Brain microvascular endothelial cell (primary cell): Measurements from ENCODE around the gene STAT5B.

Experiments used
- DNase-seq: peaks from one replicate; pipeline ENCODE4 v3.0.0-alpha.2; 2020
- H3K27ac ChIP-seq: fragments of 250-450 bp; sonication (Bioruptor Pico); 2 replicates; pipeline ENCODE4 v1.5.1; 2020; ENCODE audit warnings: mild to moderate bottlenecking, moderate library complexity
- H3K27me3 ChIP-seq: fragments of 250-450 bp; sonication (Bioruptor Pico); replicated peaks from 2 replicates; pipeline ENCODE4 v1.5.1; 2020; ENCODE audit warnings: mild to moderate bottlenecking
- H3K36me3 ChIP-seq: fragments of 250-450 bp; sonication (Bioruptor Pico); replicated peaks from 2 replicates; pipeline ENCODE4 v1.5.1; 2020; ENCODE audit warnings: mild to moderate bottlenecking
- H3K4me3 ChIP-seq: 2 replicates; pipeline ENCODE4 v1.5.1; 2011; ENCODE audit warnings: low read depth, mild to moderate bottlenecking, control low read depth, low read length, moderate library complexity
- in situ Hi-C: cut with HindIII; loops from 2 replicates; pipeline ENCODE4 v1.10.0; 2017; ENCODE audit warnings: low sequenced_read_pairs, low pct_ligation_motif_present
- TF ChIP-seq, protein P1 (sequence below): IDR thresholded peaks from 2 replicates; pipeline ENCODE4 v1.5.1; 2011; ENCODE audit warnings: low read depth, mild to moderate bottlenecking, moderate library complexity, low read length, control low read depth, inconsistent platforms; ENCODE audit errors: missing control alignments

The STAT5B gene

DNA sequence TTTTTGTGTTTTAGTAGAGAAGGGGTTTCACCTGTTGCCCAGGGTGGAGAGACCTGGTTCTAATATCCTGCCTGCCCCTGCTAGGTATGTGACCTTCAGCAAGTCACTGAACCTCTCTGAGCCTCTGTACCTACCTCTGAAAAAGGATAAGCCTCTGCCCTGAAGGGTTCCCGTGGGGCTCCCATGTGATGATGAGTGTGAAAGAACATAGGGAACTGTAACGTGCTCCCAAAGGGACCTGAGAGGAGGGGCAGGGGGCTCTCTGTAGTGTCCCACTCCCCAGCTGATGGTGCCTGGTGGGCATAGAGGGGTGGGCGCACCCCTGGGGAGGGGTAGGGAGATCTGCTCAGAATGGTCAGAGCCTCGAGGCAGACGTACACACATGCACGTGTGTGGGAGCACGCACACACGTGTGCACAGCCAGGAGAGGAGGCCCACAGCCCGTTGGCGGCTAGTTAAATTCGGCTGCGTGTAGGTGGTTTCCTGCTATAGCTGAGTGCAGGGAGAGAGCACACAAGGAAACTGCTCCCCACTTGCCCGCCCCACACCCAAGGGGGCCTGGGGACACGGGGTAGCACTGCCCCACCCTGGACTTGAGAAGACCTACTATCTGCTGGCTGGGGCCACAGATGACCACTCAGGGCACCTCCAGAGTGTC is 101.9 kb downstream of the STAT5B start:
- Histone ChIP-seq H3K36me3 (no peaks in the 10 kb centered on the region), H3K27ac (no peak overlapping the region), H3K4me3 (no peak overlapping the region), H3K27me3 (peaks cover 3% of the 10 kb centered on the region)
- in situ Hi-C loops, result no loop called here
- no peak for DNase-seq
- TF ChIP-seq, protein P1, sequence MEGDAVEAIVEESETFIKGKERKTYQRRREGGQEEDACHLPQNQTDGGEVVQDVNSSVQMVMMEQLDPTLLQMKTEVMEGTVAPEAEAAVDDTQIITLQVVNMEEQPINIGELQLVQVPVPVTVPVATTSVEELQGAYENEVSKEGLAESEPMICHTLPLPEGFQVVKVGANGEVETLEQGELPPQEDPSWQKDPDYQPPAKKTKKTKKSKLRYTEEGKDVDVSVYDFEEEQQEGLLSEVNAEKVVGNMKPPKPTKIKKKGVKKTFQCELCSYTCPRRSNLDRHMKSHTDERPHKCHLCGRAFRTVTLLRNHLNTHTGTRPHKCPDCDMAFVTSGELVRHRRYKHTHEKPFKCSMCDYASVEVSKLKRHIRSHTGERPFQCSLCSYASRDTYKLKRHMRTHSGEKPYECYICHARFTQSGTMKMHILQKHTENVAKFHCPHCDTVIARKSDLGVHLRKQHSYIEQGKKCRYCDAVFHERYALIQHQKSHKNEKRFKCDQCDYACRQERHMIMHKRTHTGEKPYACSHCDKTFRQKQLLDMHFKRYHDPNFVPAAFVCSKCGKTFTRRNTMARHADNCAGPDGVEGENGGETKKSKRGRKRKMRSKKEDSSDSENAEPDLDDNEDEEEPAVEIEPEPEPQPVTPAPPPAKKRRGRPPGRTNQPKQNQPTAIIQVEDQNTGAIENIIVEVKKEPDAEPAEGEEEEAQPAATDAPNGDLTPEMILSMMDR, result no peak

DNA sequence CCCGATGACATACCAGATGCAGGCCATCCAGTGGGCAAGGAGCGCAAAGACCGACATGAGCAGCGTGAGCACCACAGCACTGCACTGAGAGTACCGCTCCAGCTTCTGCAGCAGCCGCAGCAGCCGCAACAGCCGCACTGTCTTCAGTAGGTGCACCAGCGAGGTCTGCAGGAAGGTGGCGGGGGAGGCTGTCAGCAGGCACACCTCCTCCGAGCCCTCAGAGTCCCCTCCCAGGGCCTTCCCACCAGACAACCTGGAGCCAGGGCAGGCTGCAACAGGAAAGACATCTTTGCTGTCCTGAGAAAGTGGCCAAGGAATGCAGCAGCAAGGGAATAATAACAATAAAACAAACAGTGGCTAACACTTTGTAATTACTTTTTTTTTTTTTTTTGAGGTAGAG is 104.4 kb downstream of the STAT5B start:
- Histone ChIP-seq H3K27me3 (no peaks in the 10 kb centered on the region), H3K4me3 (no peak overlapping the region), H3K27ac (no peak overlapping the region), H3K36me3 (no peaks in the 10 kb centered on the region)
- TF ChIP-seq, protein P1, result no peak
- no peak for DNase-seq
- in situ Hi-C loops, result no loop called here

DNA sequence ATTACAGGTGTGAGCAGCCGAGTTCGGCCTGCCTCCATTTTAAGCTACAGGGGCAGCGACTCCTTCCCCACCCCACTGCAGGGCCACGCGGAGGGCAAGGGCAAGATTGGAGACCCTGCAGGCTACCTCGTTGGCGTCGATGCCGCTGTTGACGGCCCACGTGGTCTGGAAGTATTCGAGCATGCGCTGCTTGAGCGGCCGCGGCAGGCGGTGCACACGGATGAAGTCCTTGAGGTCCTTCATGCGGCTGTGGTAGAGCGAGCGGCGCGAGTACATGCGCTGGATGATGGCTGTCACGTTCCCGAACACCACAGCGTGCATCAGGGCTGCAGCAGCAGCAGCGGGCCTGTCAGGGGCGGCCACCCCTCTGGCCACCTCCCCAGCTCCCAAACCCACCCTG is 106.8 kb downstream of the STAT5B start:
- TF ChIP-seq, protein P1, result no peak
- no peaks in the 10 kb centered on the region for H3K36me3 ChIP-seq
- no peak overlapping the region for H3K4me3 ChIP-seq
- no peak overlapping the region for H3K27ac ChIP-seq
- H3K27me3 ChIP-seq, result no peaks in the 10 kb centered on the region
- in situ Hi-C loops, result no loop called here
- no peak for DNase-seq

DNA sequence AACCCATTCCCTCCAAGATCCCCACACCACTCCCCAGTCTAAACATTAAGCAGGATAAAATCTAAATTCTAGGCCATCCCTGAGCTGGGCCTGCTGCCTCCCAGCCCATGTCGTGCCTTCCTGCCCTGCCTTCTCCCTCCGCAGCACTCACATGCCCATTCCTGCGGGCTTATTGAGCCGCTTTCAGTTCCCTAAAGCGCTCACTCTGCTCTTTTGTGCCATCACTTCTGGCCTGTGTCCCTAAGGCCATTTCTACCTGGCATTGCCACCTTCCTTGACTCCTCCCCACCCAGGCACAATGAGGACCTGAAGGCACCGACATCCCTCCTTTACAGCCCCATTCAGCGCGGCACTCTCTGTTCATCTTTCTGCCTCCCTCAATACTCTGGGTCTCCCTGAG is 108.4 kb downstream of the STAT5B start:
- Histone ChIP-seq H3K36me3 (no peaks in the 10 kb centered on the region), H3K27me3 (no peaks in the 10 kb centered on the region), H3K4me3 (no peak overlapping the region), H3K27ac (no peak overlapping the region)
- DNase-seq, result no peak
- in situ Hi-C loops, result no loop called here
- TF ChIP-seq, protein P1, result no peak

DNA sequence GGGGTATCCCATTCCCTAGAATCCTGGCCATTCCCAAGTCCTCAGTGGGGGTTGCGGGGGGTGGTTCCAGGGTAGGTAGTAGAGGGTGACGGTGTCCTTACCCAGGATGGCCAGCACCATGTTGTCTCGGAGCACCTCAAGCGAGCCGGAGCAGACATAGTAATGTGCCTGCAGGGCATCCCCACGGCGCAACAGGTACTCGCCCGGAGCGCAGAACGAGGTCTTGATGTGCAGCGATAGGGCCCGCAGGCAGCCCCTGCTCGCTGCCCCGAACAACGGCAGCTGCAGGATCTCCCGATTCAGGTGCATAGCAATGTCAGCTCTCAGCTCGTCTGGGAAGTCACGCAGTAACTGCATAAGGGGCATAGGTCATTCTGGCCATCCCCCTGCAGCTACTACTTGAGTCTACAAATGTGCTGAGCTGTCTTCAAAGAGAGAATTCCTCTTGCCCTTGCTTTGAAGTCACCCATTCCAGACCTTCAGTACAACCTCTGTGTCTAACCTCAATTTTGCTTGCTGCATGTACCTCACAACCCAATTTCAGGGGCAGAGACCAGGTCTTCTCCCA is 109.9 kb downstream of the STAT5B start:
- in situ Hi-C loops, result no loop called here
- no peak overlapping the region for H3K27ac ChIP-seq
- no peaks in the 10 kb centered on the region for H3K36me3 ChIP-seq
- no peaks in the 10 kb centered on the region for H3K27me3 ChIP-seq
- TF ChIP-seq, protein P1, result no peak
- no peak for DNase-seq
- no peak overlapping the region for H3K4me3 ChIP-seq

DNA sequence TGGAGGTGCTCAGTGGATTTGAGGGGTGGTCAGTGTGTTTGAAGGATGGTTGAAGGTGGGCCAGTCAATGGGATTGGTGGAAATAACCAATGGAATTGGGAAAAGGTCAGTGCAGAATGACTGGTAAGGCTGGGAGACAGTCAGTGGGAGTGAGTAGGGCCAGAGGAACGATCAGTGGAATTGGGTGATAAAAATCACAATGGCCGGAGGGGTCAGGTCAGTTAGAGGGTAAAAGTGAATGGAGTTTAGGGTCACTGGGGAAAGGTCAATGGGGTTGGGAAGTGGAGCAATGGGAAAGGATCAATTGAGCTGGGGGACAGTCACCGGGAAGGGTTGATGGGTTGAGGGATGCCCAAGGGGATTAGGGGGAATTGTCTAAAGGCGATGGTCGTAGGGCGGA is 110.4 kb downstream of the STAT5B start:
- Histone ChIP-seq H3K27ac (no peak overlapping the region), H3K4me3 (no peak overlapping the region), H3K36me3 (no peaks in the 10 kb centered on the region), H3K27me3 (no peaks in the 10 kb centered on the region)
- TF ChIP-seq, protein P1, result no peak
- no peak for DNase-seq
- in situ Hi-C loops, result no loop called here
